ENCODE measurements around the gene UBA52.

The UBA52 gene

DNA sequence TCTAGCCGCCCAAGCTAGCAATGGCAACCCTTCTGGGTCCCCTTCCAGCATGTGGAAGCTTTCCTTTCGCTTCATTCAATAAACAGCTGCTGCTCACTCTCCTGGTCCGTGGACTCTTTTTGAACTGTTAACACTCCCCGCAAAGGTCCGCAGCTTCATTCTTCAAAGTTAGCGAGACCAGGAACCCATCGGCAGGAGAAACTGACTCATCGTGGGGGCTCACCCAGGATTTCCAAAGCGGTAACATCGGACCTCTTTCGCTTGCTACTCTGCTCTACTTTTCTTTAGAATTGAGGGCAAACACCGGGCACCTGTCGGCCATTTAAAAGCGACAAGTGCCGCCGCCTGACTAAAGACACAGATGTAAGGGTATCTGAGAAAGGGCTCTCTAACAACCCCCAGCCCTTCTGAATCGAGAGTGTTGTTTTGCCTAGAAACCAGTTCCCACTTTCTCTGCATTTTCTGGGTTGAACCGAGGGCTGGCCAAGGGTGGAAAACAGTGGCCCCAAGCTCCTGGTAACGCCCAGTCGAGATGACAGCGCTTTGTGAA lies 5.8 kb downstream of the UBA52 start:
- no peak for TF ChIP-seq GATA3 (IDR thresholded peaks at IDR 0.05; ENCODE audit: low read depth, low read length)

DNA sequence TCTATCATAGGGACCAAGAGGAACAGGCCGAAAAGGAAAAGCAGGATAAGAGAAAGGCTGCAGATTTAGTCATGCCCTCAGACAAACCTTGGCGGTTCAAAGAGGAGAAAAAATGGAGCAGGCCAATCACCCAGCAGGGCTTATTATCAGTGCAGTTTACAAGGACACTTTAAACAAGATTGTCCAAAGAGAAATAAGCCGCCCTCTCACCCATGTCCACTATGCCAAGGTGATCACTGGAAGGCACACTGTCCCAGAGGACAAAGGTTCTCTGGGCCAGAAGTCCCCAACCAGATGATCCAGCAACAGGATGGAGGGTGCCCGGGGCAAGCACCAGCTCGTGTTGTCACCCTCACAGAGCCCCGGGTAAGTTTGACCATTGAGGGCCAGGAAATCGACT lies 8.7 kb downstream of the UBA52 start:
- TF ChIP-seq GATA3 (IDR thresholded peaks at IDR 0.05; ENCODE audit: low read depth, low read length) (no peak), GATA2 (IDR thresholded peaks at IDR 0.05; ENCODE audit: low read depth, low read length) (no peak)

DNA sequence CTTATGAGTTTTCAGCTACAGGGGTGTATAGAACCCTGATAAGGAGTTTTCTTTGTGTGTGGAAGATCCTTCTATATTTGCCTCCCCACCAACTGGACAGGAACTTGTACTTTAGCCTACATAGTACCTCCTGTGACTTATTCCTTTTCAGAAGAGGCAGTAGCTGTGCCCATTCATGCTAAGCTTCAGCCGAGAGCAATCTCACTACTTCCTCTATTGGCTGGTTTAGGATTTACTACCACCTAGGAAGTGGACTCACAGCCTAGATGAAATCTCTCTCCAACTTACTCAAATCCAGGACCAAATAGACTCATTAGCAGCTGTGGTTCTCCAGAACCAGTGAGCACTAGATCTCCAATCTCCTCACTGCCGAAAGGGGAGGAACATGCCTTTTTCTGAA lies 14.6 kb downstream of the UBA52 start:
- TF ChIP-seq GATA3 (IDR thresholded peaks at IDR 0.05; ENCODE audit: low read depth, low read length), result no peak
- no peak for TF ChIP-seq GATA2 (IDR thresholded peaks at IDR 0.05; ENCODE audit: low read depth, low read length)

DNA sequence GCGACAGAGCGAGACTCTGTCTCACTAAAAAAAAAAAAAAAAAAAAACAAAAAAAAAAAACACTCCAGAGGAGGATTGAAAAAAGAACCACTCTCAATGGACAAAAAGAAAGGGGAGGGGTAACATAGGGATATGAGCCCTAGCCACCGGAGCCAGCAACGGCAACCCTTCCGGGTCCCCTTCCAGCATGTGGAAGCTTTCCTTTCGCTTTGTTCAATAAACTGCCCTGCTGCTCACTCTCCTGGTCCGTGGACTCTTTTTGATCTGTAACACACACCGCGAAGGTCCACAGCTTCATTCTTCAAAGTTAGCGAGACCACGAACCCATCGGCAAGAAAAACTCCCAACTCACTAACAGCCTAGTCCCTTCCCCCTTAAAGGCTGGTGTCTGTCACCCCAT lies 15.9 kb downstream of the UBA52 start:
- TF ChIP-seq GATA2 (IDR thresholded peaks at IDR 0.05; ENCODE audit: low read depth, low read length) (no peak), GATA3 (IDR thresholded peaks at IDR 0.05; ENCODE audit: low read depth, low read length) (no peak)

DNA sequence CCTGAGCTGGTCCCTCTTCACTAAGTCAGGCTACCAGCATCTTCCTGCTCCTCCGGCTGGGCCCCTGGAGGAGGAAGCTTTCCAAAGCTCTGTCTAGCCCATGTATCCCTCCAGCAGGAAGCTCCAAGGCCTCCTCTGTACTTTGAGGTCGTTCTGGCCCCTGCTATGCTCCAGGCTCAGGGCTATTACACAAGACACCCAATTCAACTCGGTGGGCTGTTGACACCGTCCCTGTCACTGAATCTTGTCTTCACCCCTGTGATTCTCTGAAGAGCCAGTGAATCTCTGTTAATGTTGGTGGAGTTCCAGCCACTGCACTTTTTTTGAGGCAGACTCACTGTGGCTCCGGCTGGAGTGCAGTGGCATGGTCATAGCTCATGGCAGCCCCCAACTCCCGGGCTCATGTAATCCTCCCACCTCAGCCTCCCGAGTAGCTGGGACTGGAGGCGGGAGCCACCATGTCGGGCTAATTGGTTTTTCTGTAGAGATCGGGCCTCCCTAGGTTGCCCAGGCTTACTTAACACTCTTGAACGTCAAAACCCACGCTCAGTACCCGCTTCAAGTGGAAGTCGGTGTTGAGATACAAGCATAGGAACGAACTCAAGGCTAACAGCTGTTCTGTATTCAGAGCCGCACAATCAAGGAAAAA lies 16.4 kb downstream of the UBA52 start:
- no peak for TF ChIP-seq GATA2 (IDR thresholded peaks at IDR 0.05; ENCODE audit: low read depth, low read length)
- TF ChIP-seq GATA3 (IDR thresholded peaks at IDR 0.05; ENCODE audit: low read depth, low read length), result no peak

DNA sequence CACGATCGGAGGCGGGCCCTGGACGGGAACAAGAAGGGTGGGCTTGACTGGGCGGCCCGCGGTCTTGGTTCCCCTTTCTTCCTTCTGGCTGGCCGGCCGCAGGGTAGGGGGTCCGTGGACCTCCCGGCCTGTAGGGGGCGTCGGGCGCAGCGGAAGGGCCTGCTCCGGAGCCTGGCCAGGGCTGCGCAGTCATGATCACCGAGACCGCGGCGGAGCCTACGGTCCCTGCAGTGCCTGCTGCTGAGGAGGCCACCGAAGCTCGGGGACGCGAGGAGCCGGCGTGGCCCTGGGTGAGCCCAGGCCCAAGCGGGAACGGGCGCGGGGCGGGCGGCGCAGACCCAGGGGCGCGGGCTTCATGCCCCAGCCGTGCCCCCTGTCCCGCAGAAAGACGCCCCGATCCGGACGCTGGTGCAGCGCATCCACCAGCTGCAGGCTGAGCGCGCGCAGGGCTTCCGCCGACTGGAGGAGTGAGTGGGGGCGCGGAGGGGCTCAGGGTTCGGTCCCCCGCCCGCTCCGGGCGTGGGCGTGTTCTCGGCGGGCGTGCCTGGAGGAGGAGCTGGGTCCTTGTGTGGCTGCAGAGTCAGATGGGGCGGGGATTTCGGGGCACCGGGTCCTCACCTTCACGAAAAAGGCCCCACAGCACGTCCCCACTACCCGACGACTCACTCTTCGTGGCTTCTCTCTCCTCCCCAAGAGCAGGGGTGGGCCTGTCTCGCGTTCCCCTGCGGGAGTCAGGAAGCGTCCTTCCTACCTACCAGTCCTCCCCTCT lies 17.1 kb downstream of the UBA52 start, which contains the start of gene REX1BD:
Gene REX1BD (plus strand): TSS at position 188 of the 769 bp plus-strand sequence. CDS start 4 bp downstream, at position 192.
- no peak for TF ChIP-seq GATA3 (IDR thresholded peaks at IDR 0.05; ENCODE audit: low read depth, low read length)
- no peak for TF ChIP-seq GATA2 (IDR thresholded peaks at IDR 0.05; ENCODE audit: low read depth, low read length)

DNA sequence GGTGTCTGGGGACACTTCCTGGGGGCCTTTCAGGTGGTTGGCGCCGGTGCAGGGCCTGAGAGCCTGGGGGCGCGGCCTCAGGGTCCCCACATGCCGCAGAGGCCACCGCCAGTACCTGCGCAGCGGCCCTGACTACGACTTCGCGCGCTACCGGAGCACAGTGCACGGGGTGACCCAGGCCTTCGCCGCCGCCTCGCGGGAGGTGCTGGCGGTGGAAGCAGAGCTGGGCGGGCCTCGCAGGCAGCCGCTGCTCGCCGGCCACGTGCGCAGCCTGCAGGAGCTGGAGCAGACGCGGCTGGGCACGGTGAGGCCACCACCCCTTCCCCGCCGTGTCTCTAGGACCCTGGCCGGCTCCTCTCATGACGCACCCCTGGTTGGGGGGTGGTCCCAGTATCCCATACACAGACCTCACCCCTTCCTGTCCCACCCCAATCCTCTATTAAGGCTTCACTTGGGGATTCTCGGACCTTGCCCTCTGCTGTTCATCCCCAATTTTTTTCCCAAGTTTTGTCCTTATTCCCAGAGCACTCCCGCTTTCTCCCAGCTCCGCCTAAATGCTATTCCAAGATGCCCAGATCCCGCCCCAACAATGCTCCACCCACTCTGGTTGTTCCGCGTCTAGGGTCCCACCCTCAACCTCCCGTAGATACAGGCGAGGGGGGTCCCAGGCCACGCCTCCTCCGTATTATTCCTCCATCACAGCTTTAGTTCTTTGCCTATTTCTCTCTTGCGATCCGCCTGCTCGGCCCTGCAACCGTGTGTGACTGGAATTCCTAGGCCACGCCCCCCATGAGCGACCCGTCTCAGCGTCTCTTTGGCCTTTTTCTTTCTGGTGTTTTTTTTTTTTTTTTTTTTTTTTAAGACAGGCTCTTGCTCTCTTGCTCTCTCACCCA lies 18.0 kb downstream of the UBA52 start:
- no peak for TF ChIP-seq GATA2 (IDR thresholded peaks at IDR 0.05; ENCODE audit: low read depth, low read length)
- TF ChIP-seq GATA3 (IDR thresholded peaks at IDR 0.05; ENCODE audit: low read depth, low read length), result no peak

GRCh38 chr19:18590273-18591272 lies 18.9 kb downstream of the UBA52 start:
- no peak for TF ChIP-seq GATA2 (IDR thresholded peaks at IDR 0.05; ENCODE audit: low read depth, low read length)
- TF ChIP-seq GATA3 (IDR thresholded peaks at IDR 0.05; ENCODE audit: low read depth, low read length), result no peak

- TF ChIP-seq GATA2 (IDR thresholded peaks at IDR 0.05; ENCODE audit: low read depth, low read length) (no peak), GATA3 (IDR thresholded peaks at IDR 0.05; ENCODE audit: low read depth, low read length) (no peak)
These were observed 20.2 kb downstream of the UBA52 start for GRCh38 chr19:18591735-18592385.

- TF ChIP-seq GATA2 (IDR thresholded peaks at IDR 0.05; ENCODE audit: low read depth, low read length), result no peak
- no peak for TF ChIP-seq GATA3 (IDR thresholded peaks at IDR 0.05; ENCODE audit: low read depth, low read length)
These were observed 21.9 kb downstream of the UBA52 start for GRCh38 chr19:18593367-18594095.

DNA sequence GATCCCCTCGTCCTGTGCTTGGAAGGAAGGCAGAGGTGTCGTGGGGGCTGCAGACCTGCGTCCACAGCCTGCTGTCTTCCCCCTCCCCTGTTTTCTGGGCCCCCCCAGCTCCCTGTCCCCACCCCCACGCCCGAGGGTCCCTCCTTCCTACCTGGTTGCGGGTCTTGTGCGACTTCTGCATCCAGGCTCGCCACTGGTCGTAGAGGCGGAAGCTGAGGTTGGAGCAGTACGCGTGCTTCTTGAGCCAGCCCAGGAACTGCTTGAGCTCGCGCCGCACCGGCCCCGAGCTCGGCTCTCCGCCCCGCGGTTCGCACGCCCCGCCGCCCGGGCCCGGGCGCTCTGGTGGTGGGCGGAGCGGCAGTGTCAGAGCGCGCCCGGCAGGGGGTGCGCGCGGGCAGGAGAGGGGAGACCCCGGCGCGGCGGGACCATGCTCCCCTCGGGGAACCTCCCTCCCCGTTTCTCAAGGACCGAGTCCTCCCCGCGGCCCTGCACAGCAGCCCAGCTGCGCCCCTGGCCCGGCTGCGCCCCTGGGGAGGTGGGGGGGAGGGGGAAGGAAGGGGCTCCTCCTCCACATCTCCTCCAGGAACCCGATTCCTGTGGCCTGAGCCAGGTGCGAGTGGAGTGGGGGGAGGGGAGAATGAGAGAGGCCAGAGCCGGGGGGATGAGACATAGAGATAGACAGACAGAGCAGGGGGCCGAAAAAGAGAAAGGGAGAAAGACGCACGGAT lies 22.6 kb downstream of the UBA52 start:
- TF ChIP-seq GATA2 (IDR thresholded peaks at IDR 0.05; ENCODE audit: low read depth, low read length) (no peak), GATA3 (IDR thresholded peaks at IDR 0.05; ENCODE audit: low read depth, low read length) (no peak)

Measured in SH-SY5Y (cell line).